Measurements from ENCODE around the gene ZNF343.

Gene ZNF343

DNA sequence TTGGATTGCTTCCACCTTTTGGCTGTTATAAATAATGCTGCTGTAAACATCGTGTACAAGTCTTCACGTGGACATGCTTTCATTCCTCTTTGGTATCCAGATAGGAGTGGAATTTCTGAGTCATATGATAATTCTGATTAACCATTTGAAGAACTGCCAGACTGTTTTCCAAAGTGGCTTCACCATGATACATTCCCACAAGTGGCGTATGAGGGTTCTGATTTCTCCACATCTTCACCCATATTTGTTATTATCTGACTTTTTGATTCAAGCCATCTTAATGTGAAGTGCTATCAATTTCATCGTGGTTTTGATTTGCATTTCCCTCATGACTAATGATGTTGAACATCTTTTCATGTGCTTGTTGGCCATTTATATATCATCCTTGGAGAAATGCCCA lies 35.2 kb downstream of the ZNF343 start:
- no peak for DNase-seq (ENCODE audit: low read depth)

DNA sequence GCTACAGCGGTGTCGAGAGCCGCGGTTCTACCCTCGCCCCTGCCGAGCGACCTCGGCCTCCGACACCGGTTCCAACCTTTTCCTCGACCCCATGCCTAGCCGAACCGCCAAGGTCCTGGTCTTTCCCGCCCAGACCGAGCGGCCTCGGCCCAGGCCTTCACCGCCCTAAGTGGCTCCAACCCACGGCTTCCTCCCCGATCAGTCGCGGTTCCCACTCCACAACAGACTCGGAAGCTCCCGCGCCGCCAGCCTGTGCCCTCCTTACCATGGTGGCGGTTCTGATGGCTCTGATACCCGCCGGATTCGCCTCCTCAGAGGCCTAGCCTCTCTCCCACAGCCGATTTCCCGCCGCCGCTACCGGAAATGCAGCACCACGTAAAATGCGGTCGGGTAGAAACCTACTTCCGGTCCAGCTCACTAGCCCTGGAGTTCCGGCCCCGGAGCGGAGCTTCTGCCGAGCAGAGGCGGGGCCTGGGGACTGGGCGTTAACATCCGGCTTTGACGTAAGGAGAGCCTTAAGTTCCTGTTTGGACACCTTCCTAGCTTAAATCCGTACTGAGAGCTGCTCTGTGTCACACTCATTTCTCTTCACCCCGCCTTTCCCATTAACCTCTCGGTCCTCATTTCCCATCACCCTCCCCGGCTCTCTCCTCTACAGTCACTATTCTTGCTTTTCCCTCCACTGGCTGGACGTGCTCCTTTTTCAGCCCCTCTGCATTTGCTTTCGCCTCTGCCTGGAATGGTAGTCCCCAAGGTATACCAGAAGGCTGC lies 38.1 kb downstream of the ZNF343 start, which contains the start of gene SNRPB:
Gene SNRPB, minus strand, starts transcription at position 367 of the 771 bp plus-strand sequence. Its CDS starts 99 bp downstream, at position 268.
- DNase-seq (ENCODE audit: low read depth) = peak; percentile 94

DNA sequence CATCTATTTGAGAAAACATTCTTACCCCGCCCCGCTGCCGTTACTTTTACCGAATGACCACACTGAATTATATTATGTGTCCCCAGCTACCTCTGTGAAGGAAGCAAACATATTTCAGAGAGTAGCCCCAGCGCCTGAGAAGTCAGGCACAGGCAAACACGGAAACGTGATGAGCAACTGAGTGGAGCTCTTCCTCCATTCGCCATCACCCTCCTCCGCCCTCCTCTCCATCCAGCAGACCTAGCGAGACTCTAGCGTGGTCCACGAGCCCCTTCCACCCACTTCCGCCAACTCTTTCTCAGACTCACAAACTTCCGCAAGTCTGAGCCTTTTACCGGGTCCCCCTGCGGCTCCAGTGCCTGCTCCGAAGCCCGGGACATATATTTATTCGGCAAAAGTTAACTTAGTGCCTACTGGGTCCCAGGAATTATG lies 38.7 kb downstream of the ZNF343 start:
- peak; percentile 46 for DNase-seq (ENCODE audit: low read depth)

GRCh38 chr20:2468581-2469407 lies 39.9 kb downstream of the ZNF343 start:
- no peak for DNase-seq (ENCODE audit: low read depth)

DNA sequence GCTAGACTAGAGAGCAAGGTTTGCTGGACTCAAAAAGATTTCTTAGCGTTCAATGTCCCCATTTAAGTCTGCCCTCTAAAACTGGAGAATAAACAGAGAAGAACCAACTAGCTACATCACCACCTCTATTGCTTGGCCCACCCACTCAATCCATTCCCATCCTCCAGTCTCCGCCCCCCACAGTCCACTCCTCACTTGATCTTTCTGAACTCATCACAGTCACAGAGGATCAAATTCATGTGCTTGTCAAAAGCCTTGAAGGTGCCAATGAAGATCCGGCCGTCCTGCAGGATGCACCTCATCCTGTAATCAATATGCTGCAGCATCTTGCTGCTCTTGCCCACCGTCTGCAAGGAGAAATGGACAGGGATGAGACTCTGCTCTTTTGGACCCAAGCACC lies 41.3 kb downstream of the ZNF343 start:
- no peak for DNase-seq (ENCODE audit: low read depth)

DNA sequence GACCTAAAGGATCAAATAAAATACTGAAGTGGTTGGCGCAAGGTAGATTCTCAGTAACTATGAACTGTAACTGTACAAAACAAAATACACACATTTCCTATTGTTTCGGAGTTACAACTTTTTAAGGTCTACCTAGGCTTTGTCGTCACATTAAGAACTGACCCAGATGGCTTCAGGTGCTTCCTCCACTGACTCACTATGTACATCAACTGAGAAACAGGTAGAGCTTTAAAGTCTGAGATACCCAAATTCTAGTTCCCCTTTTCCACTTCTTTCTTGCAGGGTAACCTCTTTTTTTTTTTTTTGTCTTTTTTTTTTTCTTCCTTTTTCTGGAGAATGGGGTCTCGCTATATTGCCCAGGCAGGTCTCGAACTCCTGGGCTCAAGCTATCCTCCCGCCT lies 43.6 kb downstream of the ZNF343 start:
- DNase-seq (ENCODE audit: low read depth) = no peak

- no peak for DNase-seq (ENCODE audit: low read depth)
Measured at GRCh38 chr20:2463616-2464365, 44.9 kb downstream of the ZNF343 start.

GRCh38 chr20:2462484-2462883 lies 46.2 kb downstream of the ZNF343 start:
- no peak for DNase-seq (ENCODE audit: low read depth)

GRCh38 chr20:2460752-2461424 lies 47.8 kb downstream of the ZNF343 start:
- DNase-seq (ENCODE audit: low read depth) = no peak

DNA sequence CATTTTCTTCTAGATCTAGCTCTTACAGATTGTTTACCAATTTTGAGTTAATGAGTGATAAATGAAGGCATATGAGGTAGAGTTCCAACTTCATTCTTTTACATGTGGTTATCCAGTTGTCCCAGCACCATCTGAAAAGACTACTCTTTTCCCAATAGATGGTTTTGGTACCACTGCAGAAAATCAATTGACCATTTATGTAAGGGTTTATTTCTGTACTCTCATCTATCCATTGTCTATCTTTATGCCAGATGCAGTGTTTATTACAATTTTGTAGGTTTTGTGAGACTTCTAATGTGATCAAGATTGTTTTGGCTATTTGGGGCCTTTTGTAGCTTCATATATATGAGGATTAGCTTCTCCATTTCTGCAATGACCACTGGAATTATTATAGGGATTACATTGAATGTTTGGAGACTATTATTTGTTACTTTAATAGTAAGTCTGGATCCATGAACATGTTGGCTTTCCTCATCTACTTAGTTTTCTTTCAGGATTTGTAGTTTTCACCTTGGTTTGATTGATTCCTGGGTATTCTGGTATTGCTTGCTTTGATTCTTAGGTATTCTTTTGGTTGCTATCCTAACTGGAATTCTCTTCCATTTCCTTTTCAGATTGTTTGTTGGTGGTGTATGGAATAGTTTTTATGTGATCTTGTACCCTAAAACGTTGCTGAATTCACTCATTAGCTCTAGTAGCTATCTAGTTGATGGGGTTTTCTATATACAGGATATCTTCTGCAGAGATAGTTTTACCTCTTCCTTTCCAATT lies 48.5 kb downstream of the ZNF343 start:
- DNase-seq (ENCODE audit: low read depth) = no peak

GRCh38 chr20:2458919-2459499 lies 49.7 kb downstream of the ZNF343 start:
- no peak for DNase-seq (ENCODE audit: low read depth)

GRCh38 chr20:2455771-2456497 lies 52.8 kb downstream of the ZNF343 start:
- no peak for DNase-seq (ENCODE audit: low read depth)

- no peak for DNase-seq (ENCODE audit: low read depth)
Measured at GRCh38 chr20:2453792-2454191, 54.9 kb downstream of the ZNF343 start.

GRCh38 chr20:2451939-2452732 lies 56.6 kb downstream of the ZNF343 start:
- DNase-seq (ENCODE audit: low read depth) = peak; percentile 44

- DNase-seq (ENCODE audit: low read depth) = no peak
Measured at GRCh38 chr20:2451422-2451821, 57.3 kb downstream of the ZNF343 start.

GRCh38 chr20:2449386-2449785 lies 59.3 kb downstream of the ZNF343 start:
- no peak for DNase-seq (ENCODE audit: low read depth)

GRCh38 chr20:2446845-2447244 lies 61.9 kb downstream of the ZNF343 start:
- no peak for DNase-seq (ENCODE audit: low read depth)

All from activated T-helper 9 cell treated with anti-CD3 and anti-CD28 coated beads, Interleukin-2, amount 50 U/mL, for 16 hours (primary cell).